HG03565 (cell line): ENCODE results near the gene REM1.

Experiments
- ATAC-seq: cut with Tn5 transposase; IDR thresholded peaks from one replicate; pipeline ENCODE4 v1.9.1; 2021; ENCODE audit warnings: mild to moderate bottlenecking, moderate library complexity; ENCODE audit not compliant: unreplicated experiment

Gene REM1

GRCh38 chr20:31522731-31523130 is 47.6 kb downstream of the REM1 start:
- ATAC-seq = no peak

- ATAC-seq = no peak
Observed at GRCh38 chr20:31523361-31524283, 48.5 kb downstream of the REM1 start.

DNA sequence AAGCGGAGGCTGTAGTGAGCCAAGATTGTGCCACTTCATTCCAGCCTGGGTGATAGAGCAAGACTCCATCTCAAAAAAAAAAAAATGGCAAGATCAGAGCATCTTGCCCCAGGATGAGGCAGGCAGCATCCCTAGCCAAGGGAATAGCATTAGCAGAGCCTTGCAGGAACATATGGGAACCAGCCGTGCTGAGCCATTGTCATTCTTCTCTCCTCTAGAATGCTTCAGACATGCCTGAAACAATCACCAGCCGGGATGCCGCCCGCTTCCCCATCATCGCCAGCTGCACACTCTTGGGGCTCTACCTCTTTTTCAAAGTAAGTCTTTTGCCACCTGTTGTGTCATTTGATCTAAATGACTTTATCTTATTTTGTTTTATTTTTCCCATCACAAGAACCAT is 52.2 kb downstream of the REM1 start:
- ATAC-seq = no peak
